Activated CD4-positive, alpha-beta T cell treated with anti-CD3 and anti-CD28 coated beads, Interleukin-2, amount 50 U/mL, for 48 hours (primary cell): ENCODE measurements around the gene TMEM82.

Experiments
- DNase-seq, 2 experiments: peaks; one replicate each; pipeline ENCODE4 v3.0.0-alpha.2; 2020

Gene TMEM82

DNA sequence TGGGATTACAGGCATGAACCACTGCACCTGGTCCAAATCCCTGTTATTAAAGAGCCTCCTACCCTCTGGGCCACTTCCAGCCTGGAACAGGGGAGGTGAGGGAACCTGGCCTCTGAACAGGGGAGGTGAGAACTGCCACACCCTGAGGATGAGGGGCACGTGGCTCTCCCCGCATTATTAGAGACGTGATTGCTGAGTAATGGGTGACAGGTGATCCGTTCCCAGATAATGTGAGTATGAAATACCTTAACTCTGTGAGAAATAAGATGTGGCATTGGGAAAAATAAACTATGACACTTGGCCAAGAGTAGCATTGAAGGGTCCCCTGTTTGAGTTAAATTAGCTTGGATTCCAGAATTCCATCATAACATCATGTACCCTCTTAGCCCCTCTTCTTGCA, 19.9 kb upstream of the TMEM82 start:
- no peak for DNase-seq

DNA sequence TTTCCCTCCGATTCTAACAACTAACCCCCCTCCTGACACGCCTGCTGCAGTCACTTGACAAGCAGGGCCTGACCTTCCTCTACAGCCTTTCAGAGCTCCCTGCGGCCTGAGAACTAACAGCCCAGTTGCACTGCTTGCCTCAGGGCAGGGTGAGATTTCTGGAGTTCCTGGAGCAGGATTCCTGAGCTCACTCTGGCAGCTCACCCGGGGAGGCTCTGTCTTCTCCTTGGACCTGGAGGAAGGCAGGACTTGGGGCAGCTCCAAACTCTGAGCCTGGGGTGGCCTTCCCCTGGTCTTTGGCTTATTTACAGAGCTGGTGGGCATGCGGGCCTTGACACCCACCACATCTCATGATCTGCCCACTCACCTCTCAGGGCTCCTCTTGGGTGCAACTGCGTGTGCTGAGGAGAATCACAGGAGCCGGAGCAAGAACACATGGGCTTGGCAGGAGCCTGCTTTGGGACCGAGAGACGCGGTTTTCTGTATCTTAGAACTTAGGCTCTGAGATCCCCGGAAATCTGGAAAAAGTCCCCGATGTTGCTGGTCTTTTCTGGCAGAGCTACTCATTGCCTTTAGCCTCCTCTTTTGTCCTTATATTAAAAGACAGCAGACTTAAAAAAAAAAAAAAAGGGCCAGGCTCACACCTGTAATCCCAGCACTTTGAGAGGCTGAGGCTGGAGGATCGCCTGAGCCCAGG, 19.3 kb upstream of the TMEM82 start:
- DNase-seq = no peak

DNA sequence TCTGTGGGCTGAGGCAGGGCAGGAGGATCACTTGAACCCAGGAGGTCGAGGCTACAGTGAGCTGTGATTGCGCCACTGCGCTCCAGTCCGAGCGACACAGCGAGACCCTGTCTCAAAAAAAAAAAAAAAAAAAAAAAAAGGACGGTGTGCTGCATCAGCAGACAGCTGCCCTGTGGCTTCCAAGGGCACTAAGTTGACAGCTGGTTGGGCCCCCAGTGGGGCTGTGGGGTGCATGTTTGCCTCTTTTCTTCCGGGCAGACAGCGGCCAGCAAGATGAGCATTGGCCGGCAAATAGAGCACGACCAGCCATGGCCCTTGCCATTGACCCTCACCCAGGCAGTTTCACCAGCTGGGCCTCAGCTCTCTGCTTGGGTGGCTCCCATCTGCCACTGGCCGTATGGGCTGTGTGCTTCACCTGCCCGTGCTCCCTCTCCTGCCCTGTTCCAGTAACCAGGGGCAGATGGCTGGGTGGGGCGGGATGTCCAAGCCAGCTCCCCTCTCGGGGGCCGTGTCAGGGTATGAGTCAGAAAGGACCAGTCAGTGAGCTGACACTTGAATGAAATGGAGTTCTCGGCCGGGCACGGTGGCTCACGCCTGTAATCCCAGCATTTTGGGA, 18.6 kb upstream of the TMEM82 start:
- no peak for DNase-seq

DNA sequence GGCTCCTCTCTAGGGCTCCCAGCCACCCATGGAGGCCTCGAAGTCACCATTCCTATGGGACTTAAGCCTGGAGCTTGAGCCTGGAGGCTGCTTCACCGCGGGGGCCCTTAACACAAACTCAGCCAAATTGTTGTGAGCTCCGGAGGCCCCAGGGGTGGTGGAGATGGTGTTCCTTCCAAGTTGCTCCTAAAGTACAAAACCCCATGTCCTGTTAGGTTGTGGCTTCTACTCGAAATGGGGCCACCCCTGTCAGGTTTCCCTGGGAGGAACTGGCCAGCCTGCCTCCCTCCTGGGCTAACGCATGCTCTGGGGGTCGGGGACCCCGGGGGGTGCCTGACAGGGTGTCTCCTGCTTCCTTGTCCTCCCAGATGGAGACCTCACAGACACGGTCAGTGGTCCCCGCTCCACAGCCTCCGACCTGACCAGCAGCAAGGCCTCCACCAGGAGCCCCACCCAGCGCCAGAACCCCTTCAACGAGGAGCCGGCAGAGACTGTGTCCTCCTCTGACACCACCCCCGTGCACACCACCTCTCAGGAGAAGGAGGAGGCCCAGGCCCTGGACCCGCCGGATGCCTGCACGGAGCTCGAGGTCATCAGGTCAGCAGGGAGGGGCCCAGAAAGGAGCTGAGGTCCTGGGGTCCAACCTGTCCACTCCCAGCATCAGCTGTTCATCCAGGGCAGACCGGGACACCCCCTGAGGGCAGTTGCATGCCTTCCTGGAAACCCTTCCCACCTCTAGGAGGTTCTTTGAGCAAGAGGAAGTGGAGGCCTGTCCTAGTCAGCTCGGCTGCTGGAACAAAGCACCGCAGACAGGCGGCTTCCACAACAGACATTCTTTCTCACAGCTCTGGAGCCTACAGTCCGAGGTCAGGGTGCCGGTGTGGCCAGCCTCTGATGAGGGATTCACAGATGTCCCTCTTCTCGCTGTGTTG, 17.1 kb upstream of the TMEM82 start:
- DNase-seq = no peak

DNA sequence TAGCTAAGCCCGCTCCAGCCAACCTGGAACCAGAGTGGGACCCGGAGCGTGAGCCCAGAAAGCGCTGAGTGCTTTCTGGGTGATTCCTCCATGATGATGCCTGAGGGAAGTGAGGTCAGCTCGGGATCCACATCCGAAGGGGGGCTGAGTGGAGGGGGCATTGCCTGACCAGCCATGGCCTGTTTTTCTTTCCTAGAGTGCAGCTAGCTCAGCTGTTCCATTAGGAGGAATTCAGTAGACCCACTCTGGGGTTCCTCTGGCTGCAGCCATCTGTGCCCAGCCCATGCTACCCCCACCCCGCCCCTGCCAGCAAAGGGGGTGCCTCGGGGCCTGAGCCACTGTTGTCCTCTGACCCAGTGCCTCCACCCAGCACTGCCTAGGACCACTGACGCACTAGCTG, 15.8 kb upstream of the TMEM82 start:
- no peak for DNase-seq

DNA sequence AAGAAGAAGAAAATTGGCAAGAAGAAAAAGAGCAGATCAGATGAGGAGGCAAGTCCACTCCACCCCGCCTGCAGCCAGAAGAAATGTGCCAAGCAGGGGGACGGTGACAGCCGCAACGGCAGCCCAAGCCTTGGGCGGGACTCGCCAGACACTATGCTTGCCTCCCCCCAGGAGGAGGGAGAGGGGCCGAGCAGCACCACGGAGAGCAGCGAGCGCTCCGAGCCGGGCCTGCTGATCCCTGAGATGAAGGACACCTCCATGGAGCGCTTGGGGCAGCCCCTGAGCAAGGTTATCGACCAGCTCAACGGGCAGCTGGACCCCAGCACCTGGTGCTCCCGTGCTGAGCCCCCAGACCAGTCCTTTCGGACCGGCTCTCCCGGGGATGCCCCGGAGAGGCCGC, 15.3 kb upstream of the TMEM82 start:
- DNase-seq = no peak

DNA sequence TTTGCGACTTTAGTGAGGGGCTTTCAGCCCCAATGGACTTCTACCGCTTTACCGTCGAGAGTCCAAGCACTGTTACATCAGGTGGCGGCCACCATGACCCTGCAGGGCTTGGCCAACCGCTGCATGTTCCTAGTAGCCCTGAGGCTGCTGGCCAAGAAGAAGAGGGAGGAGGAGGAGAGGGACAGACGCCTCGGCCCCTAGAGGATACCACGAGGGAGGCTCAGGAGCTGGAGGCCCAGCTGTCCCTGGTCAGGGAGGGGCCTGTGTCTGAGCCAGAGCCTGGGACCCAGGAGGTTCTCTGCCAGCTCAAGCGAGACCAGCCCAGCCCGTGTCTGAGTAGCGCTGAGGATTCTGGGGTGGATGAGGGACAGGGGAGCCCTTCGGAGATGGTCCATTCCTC, 14.9 kb upstream of the TMEM82 start:
- no peak for DNase-seq

DNA sequence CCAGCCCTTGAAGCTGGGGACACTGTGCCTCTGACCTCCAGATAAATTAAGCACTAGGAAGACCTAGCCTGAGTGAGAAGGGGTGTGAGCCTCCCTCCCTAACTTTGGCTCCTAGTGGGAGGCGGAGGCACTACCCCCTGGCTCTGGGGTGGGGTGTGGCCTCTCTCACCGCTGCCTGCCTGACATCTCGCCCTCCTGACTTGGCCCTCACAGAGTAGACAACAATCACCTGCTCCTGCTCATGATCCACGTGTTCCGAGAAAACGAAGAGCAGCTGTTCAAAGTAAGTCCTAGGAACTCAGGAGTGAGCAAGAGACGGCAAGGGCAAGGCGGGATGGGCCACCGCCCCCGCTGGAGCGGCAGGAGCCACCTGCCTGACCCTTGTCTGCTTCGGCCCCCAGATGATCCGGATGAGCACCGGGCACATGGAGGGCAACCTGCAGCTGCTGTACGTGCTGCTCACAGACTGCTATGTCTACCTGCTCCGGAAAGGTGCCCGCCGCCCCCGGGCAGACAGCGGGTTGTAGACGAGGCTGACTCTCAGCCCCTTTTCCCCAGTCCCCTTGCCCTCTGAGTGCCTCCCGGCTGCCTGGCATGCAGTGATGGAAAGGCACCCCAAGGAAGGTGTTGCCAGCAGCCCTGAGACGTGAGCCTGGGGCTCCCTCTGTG, 14.3 kb upstream of the TMEM82 start:
- no peak for DNase-seq

DNA sequence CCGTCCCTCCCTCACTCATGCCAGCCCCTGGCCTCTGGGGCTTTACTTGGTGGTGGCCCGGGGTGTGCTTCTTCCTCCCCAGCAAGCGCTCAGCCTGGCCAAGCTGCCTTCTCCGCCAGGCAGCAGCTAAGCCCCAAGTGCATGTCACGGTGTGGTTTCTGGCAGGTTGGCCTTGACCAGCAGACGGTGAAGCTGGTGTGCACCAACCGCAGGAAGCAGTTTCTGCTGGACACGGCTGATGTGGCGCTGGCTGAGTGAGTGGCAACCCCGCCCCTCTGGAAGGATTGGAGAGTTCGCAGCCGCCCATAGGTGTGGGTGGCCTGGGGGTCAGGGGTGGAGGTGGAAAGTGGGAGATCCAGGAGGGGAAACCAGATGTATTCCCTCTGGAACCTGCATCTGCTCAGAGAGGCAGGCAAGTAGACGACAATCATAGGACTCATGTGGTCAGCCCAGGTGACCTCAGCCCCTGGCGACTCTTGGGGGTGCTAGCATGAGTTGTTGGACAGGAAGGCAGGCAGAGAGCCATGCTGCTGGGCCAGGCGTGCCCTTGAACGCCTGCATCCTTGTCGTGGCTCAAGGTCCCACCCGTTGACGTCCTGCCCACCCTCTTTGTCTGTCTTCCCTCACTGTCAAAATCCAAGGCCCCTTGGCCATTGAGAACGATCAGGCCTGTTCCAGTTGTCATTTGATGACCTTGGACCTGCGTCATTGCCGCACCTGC, 13.2 kb upstream of the TMEM82 start:
- DNase-seq = no peak

DNA sequence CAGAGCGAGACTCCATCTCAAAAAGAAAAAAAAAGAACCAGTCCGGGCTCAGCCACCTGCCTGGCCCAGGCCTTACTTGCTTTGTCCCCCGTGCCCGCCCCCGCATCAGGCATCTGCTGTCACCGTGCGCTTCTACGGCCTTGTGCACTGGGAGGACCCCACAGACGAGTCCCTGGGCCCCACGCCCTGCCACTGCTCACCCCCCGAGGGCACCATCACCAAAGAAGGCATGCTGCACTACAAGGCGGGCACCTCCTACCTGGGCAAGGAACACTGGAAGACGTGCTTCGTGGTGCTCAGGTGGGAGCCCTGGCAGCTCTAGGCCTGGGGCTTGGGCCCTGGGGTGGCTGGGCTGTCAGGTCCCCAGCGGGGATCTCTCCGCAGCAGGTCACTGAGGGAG, 11.9 kb upstream of the TMEM82 start:
- DNase-seq = no peak

DNA sequence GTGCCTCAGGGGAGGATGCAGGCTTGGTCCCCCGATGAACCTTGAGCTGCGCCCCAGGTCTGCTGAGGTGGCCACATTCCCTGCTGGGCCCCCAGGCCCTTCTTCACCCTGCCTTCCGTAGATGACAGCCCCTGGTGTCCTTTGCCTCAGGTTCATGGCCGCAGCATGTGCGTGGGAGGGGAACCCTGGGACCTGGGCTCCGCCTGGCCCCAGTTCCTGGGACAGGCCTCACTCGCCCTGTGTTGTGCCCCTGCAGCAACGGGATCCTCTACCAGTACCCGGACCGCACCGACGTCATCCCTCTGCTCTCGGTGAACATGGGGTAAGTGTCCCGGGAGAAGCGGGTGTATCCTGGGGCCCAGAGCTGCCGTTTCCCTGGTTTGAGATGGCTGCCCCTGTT, 11.4 kb upstream of the TMEM82 start:
- DNase-seq = no peak

DNA sequence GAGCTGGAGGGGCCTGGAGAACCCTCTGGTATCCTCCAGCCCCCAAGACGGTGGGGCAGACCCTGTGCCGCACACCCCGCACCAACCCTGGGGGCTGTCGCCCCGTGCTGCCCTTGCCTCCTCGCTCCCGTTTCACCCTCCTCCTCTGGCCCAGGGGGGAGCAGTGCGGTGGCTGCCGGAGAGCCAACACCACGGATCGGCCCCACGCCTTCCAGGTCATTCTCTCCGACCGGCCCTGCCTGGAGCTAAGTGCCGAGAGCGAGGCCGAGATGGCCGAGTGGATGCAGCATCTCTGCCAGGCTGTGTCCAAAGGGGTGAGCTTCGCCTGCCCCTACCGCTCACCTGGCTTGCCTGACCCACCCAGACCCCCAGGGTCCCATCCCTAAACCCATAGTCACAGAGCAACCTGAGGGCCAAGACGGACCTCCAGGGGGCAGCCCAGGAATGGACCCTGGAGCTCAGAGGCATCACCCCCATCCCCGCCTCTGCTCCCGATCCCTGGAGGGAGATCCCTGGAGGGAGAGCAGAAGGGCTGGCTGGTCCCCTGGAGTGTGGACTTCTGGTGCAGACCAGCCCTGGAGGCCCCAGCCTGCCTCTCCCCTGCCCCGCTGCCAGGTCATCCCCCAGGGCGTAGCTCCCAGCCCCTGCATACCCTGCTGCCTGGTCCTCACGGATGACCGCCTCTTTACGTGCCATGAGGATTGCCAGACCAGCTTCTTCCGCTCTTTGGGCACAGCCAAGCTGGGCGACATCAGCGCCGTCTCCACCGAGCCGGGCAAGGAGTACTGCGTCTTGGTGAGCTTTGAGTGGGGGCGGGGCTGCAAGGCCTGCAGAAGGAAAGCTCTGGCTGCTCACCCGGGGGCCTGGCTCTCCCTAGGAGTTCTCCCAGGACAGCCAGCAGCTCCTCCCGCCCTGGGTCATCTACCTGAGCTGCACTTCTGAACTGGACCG, 10.3 kb upstream of the TMEM82 start:
- no peak for DNase-seq

DNA sequence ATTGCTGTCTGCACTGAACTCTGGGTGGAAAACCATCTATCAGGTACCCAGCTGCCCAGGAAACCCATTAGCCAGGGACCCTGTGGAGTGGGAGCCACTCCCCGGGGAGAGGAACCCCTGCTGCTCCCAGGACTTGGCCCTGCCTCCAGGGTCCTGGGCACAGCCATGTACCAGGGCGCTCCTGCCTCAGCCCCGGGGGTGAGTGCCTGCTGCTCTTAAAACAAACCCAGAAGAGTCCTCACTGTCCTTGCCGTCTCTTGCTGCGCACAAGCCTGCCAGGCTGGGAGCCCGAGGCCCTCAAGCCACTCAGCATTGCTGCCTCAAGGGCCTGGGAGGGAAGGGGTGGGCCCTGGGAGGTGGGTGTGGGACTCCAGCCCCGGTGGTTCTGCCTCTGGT, 9.6 kb upstream of the TMEM82 start:
- no peak for DNase-seq

DNA sequence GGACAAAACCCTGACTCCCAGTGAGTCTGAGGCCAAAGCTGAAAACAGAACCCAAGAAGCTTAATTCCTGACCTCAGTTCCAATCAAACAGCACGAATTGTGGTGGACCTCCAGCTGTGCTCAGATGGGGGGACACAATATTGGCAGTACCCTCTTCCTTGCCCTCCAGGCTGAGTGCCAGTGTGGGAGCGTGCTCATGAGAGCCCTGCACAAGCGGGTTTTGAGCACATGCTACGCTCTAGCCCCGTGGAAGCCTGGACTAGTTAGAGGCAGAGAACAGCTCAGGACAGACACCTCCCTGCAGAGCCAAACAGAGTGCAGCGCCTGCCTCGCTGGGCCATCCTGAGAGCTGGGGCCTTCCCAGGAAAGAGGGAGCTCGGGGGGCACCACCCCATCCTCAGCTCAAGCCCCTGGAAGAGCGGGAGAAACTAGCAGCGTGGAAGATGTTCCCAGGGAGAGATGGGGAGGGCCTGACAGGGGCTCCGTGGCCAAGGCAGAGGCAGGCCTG, 9.0 kb upstream of the TMEM82 start:
- no peak for DNase-seq

DNA sequence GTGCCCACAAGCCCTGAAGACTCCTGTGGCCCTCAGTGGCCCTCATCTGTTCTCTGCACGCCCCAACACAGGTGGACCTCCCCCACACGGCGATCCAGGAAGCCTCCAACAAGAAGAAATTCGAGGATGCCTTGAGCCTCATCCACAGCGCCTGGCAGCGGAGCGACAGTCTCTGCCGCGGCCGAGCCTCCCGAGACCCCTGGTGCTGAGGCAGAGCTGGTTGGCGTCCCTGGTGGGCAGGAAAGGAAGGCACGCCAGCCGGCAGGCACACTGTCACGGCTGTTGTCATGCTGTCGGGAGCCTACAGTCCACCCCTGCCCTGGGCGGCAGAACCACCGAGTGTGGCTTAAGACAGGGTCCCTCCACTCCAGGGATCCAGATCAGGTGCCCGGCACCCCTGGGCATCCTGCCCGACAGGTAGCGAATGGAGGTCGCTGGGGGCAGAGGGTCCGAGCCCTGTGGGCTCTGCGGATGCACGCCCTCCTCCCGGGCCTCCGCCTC, 8.5 kb upstream of the TMEM82 start:
- no peak for DNase-seq

DNA sequence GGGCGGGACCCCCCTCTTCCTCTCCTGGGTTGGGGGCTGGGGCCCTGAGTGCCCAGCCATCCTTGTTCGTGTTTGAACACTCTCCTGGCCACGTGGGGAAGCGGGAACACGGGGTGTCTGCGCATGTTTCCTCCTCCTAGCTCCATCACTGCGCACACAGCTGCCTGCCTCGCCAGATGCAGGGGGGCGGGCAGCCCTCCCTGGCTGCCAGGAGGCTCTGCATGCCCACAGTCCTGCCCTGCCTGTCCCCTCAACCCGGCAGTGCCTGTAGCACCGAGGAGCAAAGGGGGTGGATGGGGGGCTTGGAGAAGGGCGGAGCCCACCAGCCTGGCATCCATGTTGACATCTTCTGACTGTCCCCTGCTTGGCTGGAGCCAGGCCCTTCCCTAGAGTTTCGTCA, 8.0 kb upstream of the TMEM82 start:
- DNase-seq = no peak

DNA sequence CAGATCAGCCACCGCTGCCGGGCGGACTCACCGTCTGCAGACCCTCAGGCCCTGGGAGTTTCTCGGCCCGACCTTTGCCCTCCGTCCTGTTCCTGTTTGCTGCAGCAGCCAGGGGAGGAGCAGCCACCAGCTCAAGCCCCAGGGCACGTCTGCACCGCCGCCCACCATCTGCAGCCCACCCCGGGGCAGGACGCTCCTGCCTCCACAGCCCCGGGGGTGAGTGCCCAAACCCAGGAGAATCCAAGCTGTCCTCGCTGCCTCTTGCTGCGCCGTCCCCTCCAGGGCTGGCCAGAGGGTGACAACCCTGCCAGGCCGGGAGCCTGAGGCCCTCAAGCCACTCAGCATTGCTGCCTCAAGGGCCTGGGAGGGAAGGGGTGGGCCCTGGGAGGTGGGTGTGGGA, 7.4 kb upstream of the TMEM82 start:
- no peak for DNase-seq

DNA sequence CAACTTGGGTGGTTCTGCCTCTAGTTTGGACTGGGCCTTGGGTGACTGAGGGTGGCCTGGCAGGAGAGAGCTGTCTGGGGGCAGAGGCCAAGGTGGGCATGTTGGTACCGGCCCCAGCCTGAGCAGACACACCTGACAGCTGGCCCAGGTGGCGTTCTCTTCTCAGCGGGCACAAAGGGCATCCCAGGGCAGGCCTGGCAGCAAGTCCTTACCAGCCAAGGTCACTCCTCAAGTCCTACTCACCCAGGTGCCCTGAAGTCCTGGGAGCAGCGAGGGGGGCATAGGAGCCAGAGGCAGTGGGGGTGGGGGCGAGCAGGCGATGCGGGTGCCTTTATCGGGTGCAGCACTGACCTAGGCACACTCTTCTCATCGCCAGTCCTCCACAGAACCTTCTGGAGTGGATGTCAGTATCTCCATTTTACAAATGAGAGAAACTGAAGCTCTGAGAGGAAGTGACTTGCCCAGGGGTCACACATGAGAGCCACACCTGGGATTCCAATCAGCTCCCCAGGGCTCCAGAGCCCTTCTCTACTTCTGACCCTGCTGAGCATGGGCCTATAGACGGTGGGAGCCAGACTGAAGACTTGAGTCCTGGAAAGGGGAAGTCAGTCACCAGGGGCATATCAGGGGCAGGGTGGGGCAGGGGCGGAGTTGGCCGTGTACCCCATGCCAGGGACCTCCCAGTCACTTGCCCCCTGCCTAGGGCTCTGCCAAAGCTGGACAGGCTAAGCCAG, 6.8 kb upstream of the TMEM82 start:
- no peak for DNase-seq

DNA sequence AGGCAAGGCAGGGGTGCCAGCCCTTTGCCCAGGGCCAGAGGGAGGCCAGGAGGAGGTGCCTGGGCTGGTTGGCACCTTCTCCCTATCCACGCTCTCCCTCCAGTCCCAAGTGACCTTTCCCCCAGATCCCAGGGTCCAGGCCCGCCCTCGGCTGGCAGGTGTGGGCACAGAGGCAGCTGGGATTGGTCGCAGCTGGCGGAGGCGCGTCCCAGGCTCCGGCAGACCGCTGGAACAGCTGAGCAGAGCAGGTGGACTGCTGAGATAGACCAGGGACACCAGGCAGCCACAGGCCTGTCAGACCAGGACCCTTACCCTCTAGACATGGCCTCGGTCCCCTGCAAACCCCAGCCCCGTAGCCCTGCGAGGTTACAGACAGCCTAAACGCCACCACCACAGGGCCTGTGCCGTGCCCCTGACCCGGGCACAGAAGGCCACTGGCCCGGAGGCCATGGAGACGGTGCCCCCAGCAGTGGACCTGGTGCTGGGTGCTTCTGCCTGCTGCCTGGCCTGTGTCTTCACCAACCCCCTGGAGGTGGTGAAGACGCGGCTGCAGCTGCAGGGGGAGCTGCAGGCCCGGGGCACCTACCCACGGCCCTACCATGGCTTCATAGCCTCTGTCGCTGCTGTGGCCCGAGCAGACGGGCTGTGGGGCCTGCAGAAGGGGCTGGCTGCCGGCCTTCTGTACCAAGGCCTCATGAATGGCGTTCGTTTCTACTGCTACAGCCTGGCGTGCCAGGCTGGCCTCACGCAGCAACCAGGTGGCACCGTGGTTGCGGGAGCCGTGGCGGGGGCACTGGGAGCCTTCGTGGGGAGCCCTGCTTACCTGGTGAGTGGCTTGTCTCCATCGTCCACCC, 6.0 kb upstream of the TMEM82 start, which contains the start of gene SLC25A34:
Gene SLC25A34 (plus strand): TSS at position 221 of the 854 bp plus-strand sequence. CDS start 228 bp downstream, at position 449.
- no peak for DNase-seq
